Epithelial cell of proximal tubule (primary cell): Measurements from ENCODE around the gene ATOSB. TPM values are rescaled to one million over a fixed set of nuclear protein-coding genes. Genes with fewer than 3 reads are reported as not detected.
A peak's percentile ranks its signal among the peaks of the same experiment; 100 is the strongest.

ENCODE experiments used
- DNase-seq: peaks from one replicate; pipeline ENCODE4 v3.0.0-alpha.2; 2011; ENCODE audit warnings: low read depth
- H3K4me3 ChIP-seq: 2 replicates; pipeline ENCODE4 v1.5.1; 2011; ENCODE audit warnings: low read depth, mild to moderate bottlenecking, low read length
- total RNA-seq: library from RNA; depleted of rRNA; stranded (reverse); fragments of >200 nt; gene quantifications from 2 replicates; pipeline ENCODE4 v1.2.3, GENCODE V29; 2015
- TF ChIP-seq, protein P1 (sequence below): conservative IDR thresholded peaks from 2 replicates; pipeline ENCODE4 v1.5.1; 2012; ENCODE audit warnings: low read depth, mild to moderate bottlenecking, low read length

Gene ATOSB
- total RNA-seq, 1 donor from 2014 or later: 27.7 TPM

DNA sequence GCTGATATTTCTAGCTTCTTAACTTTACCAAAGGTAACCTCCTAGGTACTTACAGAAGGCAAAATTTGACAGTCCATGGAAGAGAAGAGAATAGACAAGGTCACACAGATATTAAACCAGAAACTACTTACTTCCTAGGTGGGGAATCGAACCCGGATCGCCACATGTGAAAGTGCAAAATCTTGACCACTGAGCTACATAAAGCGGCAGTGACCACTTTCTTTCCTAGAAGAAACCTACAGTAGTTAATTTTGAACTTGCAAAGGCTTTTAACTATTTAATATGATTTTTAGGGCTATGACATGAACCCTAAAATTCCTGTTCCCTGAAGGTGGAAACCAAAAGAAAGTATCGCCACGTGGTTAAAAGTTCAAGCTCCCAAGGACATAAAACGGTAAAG is 20.3 kb upstream of the ATOSB start:
- H3K4me3 ChIP-seq: no peak overlapping the region
- DNase-seq: no peak
- TF ChIP-seq, protein P1, sequence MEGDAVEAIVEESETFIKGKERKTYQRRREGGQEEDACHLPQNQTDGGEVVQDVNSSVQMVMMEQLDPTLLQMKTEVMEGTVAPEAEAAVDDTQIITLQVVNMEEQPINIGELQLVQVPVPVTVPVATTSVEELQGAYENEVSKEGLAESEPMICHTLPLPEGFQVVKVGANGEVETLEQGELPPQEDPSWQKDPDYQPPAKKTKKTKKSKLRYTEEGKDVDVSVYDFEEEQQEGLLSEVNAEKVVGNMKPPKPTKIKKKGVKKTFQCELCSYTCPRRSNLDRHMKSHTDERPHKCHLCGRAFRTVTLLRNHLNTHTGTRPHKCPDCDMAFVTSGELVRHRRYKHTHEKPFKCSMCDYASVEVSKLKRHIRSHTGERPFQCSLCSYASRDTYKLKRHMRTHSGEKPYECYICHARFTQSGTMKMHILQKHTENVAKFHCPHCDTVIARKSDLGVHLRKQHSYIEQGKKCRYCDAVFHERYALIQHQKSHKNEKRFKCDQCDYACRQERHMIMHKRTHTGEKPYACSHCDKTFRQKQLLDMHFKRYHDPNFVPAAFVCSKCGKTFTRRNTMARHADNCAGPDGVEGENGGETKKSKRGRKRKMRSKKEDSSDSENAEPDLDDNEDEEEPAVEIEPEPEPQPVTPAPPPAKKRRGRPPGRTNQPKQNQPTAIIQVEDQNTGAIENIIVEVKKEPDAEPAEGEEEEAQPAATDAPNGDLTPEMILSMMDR: no peak

DNA sequence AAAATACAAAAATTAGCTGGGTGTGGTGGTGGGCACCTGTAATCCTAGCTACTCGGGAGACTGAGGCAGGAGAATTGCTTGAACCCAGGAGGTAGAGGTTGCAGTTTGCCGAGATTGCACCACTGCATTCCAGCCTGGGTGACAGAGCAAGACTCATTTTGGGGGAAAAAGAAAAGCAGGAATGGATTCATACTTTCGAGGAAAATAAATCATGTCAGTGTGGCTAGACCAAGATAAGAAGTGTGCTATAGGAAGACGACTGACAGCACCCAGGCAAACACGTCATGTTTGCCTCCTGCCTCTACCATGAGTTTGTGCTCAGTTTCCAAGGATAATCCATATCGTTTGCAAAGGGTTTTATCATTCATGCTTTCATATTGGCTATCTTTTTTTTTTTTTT is 19.3 kb upstream of the ATOSB start:
- H3K4me3 ChIP-seq: no peak overlapping the region
- TF ChIP-seq, protein P1: no peak
- DNase-seq: no peak

DNA sequence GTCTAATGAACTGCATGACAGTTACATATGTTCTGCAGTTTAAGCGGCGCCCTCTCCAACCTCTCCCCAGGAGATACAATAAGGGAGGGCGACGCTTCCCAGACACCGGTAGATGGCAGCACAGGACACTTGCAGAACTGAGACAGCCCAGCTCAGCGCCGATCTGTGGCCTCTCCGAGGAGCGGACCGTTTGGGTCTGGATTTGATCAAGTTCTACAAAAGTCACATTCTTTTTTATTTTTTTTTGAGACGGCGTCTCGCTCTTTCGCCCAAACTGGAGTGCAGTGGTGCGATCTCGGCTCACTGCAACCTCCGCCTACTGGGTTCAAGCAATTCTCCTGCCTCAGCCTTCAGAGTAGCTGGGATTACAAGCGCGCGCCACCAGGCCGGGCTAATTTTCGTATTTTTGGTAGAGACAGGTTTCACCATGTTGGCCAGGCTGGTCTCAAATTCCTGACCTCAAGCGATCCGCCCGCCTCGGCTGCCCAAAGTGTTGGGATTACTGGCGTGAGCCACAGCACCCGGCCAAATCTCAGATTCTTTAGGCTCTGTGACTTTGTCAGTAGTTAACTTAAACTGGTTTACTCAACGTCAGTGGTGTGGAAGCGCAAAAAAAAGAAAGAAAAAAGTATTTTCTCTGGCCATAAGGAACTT is 1.4 kb upstream of the ATOSB start:
- TF ChIP-seq, protein P1: peak; percentile 95
- peak; percentile 58 for DNase-seq

DNA sequence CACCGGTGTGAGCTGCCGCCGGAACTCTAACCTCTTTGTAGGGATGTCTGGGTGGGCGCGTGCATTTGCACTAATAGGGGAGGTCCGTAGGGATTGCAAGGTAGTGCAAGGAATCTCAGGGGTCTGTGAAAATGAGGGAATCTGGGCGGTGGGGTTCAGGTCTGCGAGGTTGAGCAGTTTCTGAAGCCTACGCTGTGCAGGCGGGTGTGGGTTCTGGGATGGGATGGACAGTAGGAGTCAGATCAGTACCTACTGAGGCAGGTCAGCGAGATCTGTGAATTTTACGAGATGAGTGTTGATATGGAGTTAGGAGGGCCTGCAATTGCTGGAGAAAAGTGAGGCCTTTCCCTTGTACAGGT is 856 bp upstream of the ATOSB start:
- peak overlapping the region; percentile 97 for H3K4me3 ChIP-seq
- DNase-seq: no peak
- TF ChIP-seq, protein P1: no peak

More for the DNA sequence above, 1.4 kb upstream of the ATOSB start:
- H3K4me3 ChIP-seq: peak overlapping the region; percentile 97

DNA sequence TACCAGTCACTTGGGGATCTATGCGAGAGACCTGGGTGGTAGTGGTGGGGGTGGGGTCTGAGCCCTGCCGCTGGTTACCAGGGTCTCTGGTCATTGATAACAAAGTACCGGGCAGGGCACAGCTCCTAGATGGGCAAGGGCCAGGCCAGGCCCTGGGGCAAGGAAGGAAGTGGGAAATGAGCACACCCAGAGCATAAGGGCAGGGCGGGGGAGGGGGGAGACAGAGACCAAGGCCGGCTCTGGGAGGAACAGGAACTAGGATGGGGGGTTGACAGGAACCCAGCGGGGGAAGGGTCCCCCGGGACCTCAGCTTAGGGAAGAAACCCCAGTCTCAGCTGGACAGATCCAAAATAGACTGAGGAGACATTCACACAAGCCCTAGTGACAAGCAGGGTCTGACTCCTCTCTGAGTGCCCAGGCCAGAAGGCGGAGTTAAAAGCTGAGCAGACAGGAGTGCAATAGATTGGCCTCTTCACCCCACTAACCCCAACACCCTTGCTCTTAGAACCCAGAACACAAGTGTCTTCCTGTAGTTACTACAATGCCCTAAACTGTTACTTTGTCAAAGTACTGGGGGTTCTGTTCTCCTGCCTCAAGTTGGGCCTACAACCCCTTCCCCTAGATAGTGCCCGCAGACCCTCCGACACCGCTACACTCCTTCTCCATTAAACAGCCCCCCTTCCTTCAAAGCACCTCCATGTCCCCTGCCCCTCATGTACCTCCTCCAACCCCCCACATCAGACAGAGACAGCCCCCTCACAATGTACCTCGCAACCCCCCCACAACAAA is 628 bp downstream of the ATOSB start:
- TF ChIP-seq, protein P1: no peak
- peak overlapping the region; percentile 97 for H3K4me3 ChIP-seq
- DNase-seq: no peak

DNA sequence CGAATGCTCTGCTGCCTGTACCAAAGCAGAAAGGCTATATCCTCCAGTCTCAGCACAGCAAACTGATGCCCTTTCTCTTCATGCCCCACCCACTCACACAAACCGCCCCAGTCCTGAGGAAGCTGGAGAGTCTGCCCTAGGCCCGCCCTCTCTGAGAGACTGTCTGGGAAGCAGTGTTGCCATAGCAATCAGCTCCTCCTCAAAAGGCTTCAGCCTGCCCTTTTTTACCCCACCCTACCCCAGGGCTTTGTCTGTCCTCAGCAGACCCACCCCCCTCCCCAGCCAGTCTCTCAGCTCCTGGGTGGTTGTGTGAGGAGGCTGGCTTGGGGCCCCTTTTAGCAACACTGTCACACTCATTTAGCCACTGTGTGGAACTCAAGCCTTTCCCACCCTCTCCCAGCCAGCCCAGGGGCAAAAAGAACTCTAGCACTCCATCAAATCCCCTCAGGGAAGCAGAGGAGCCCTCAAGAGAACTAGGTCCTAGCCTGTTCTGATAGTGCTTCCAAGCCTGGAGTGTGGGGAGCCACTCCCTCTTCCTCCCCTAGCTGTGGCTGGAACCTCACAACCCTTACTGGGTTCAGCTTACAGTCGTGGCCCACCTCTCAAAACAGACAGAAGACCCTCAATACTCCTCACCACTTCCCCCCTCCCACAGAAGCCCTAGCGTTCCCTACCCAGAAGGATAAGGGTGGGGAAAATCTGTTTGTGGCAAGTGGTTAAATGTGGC is 1.4 kb downstream of the ATOSB start:
- peak overlapping the region; percentile 97 for H3K4me3 ChIP-seq
- TF ChIP-seq, protein P1: no peak
- DNase-seq: no peak
